Measurements from ENCODE around the gene DOK3. TPM values are rescaled to one million over a fixed set of nuclear protein-coding genes. Genes with fewer than 3 reads are reported as not detected.
A peak's percentile ranks its signal among the peaks of the same experiment; 100 is the strongest.

DOK3 gene
- polyA plus RNA-seq, 4 donors, result 3.6 to 8.7 (median 5.2) TPM

GRCh38 chr5:177455661-177456590 lies 53.7 kb downstream of the DOK3 start:
- peak in 2 of 4 donors; percentile 83 to 86 for DNase-seq (ENCODE audit: low read depth in 4 of 4, low spot score in 2 of 4)

- DNase-seq (ENCODE audit: low read depth in 4 of 4, low spot score in 2 of 4), result peak in 1 of 4 donors; percentile 63
These were observed 54.5 kb downstream of the DOK3 start for GRCh38 chr5:177455036-177455660.

- peak in 3 of 4 donors; percentile 81 to 85 (median 85) for DNase-seq (ENCODE audit: low read depth in 4 of 4, low spot score in 2 of 4)
These were observed 55.1 kb downstream of the DOK3 start for GRCh38 chr5:177454397-177455035.

GRCh38 chr5:177453852-177454396 lies 55.7 kb downstream of the DOK3 start:
- DNase-seq (ENCODE audit: low read depth in 4 of 4, low spot score in 2 of 4), result no peak

GRCh38 chr5:177452688-177453638 lies 56.7 kb downstream of the DOK3 start:
- no peak for DNase-seq (ENCODE audit: low read depth in 4 of 4, low spot score in 2 of 4)

Other genes with a start within 250 kb of the DOK3 start
- 10 to 100 TPM; 27.6 to 42.0 (median 32.8) TPM for gene RAB24, start 206.1 kb downstream of the DOK3 start, polyA plus RNA-seq (ENCODE audit: insufficient read length in 4 of 4)
- 100 to 1,000 TPM; 115 to 154 (median 134) TPM for gene PRELID1, start 206.0 kb downstream of the DOK3 start, polyA plus RNA-seq (ENCODE audit: insufficient read length in 4 of 4)
- gene MXD3, start 197.9 kb downstream of the DOK3 start, polyA plus RNA-seq (ENCODE audit: insufficient read length in 4 of 4), result 10 to 100 TPM in 3 of 4 donors, 1 to 10 TPM in 1; 9.7 to 30.3 (median 26.1) TPM
- gene LMAN2, start 158.2 kb downstream of the DOK3 start, polyA plus RNA-seq (ENCODE audit: insufficient read length in 4 of 4), result 100 to 1,000 TPM; 123 to 145 (median 134) TPM
- 10 to 100 TPM in 3 of 4 donors, 1 to 10 TPM in 1; 9.5 to 24.9 (median 16.9) TPM for gene RGS14, start 151.9 kb downstream of the DOK3 start, polyA plus RNA-seq (ENCODE audit: insufficient read length in 4 of 4)
- gene SLC34A1, start 125.4 kb downstream of the DOK3 start, polyA plus RNA-seq (ENCODE audit: insufficient read length in 4 of 4), result 100 to 1,000 TPM; 115 to 254 (median 179) TPM
- 1 to 10 TPM in 2 of 4 donors, under 1 TPM in 2; 0.69 to 6.8 (median 2.5) TPM for gene PFN3, start 109.2 kb downstream of the DOK3 start, polyA plus RNA-seq (ENCODE audit: insufficient read length in 4 of 4)
- 10 to 100 TPM in 2 of 4 donors, 1 to 10 TPM in 2; 4.2 to 19.8 (median 10.8) TPM for gene F12, start 100.3 kb downstream of the DOK3 start, polyA plus RNA-seq (ENCODE audit: insufficient read length in 4 of 4)
- 10 to 100 TPM; 24.8 to 34.1 (median 29.4) TPM for gene GRK6, start 83.2 kb downstream of the DOK3 start, polyA plus RNA-seq (ENCODE audit: insufficient read length in 4 of 4)
- gene PRR7, start 63.0 kb downstream of the DOK3 start, polyA plus RNA-seq (ENCODE audit: insufficient read length in 4 of 4), result 1 to 10 TPM; 1.1 to 2.8 (median 2.3) TPM
- 100 to 1,000 TPM; 166 to 235 (median 214) TPM for gene DBN1, start 36.2 kb downstream of the DOK3 start, polyA plus RNA-seq (ENCODE audit: insufficient read length in 4 of 4)
- gene PDLIM7, start 12.2 kb downstream of the DOK3 start, polyA plus RNA-seq (ENCODE audit: insufficient read length in 4 of 4), result 100 to 1,000 TPM in 2 of 4 donors, 10 to 100 TPM in 2; 68.1 to 166 (median 130) TPM
- 100 to 1,000 TPM in 2 of 4 donors, 10 to 100 TPM in 2; 97.3 to 107 (median 102) TPM for gene DDX41, start 7.1 kb upstream of the DOK3 start, polyA plus RNA-seq (ENCODE audit: insufficient read length in 4 of 4)
- gene FAM193B, start 44.7 kb upstream of the DOK3 start, polyA plus RNA-seq (ENCODE audit: insufficient read length in 4 of 4), result 100 to 1,000 TPM in 2 of 4 donors, 10 to 100 TPM in 2; 51.0 to 145 (median 87.2) TPM
- 100 to 1,000 TPM; 150 to 185 (median 155) TPM for gene TMED9, start 82.4 kb upstream of the DOK3 start, polyA plus RNA-seq (ENCODE audit: insufficient read length in 4 of 4)
- gene B4GALT7, start 90.3 kb upstream of the DOK3 start, polyA plus RNA-seq (ENCODE audit: insufficient read length in 4 of 4), result 10 to 100 TPM; 20.0 to 34.1 (median 28.3) TPM

All from left renal cortex interstitium (tissue), 4 donors.